HG02571 (cell line): ENCODE data around the gene KCNIP4.

Experiments
- ATAC-seq: cut with Tn5 transposase; IDR thresholded peaks from one replicate; pipeline ENCODE4 v1.9.1; 2021; ENCODE audit warnings: mild to moderate bottlenecking, moderate library complexity; ENCODE audit not compliant: unreplicated experiment

The KCNIP4 gene

GRCh38 chr4:21856301-21856700 lies 92.3 kb downstream of the KCNIP4 start:
- no peak for ATAC-seq

- no peak for ATAC-seq
Measured at GRCh38 chr4:21849077-21849476, 99.5 kb downstream of the KCNIP4 start.

- ATAC-seq: no peak
Measured at GRCh38 chr4:21848021-21848420, 100.6 kb downstream of the KCNIP4 start.

GRCh38 chr4:21845663-21846062 lies 102.9 kb downstream of the KCNIP4 start:
- ATAC-seq: no peak

GRCh38 chr4:21835712-21836111 lies 112.9 kb downstream of the KCNIP4 start:
- no peak for ATAC-seq

- ATAC-seq: no peak
Measured at GRCh38 chr4:21830272-21830671, 118.3 kb downstream of the KCNIP4 start.

- ATAC-seq: no peak
Measured at GRCh38 chr4:21827575-21827974, 121.0 kb downstream of the KCNIP4 start.

GRCh38 chr4:21826071-21826470 lies 122.5 kb downstream of the KCNIP4 start:
- no peak for ATAC-seq

GRCh38 chr4:21819086-21819485 lies 129.5 kb downstream of the KCNIP4 start:
- ATAC-seq: no peak

GRCh38 chr4:21815651-21816377 lies 132.8 kb downstream of the KCNIP4 start:
- no peak for ATAC-seq

- ATAC-seq: no peak
Measured at GRCh38 chr4:21811565-21811964, 137.0 kb downstream of the KCNIP4 start.

GRCh38 chr4:21806991-21807390 lies 141.6 kb downstream of the KCNIP4 start:
- ATAC-seq: no peak

- ATAC-seq: no peak
Measured at GRCh38 chr4:21802406-21802805, 146.2 kb downstream of the KCNIP4 start.

GRCh38 chr4:21801661-21802385 lies 146.7 kb downstream of the KCNIP4 start:
- ATAC-seq: no peak

- no peak for ATAC-seq
Measured at GRCh38 chr4:21795091-21795490, 153.5 kb downstream of the KCNIP4 start.

- ATAC-seq: no peak
Measured at GRCh38 chr4:21792736-21793135, 155.8 kb downstream of the KCNIP4 start.

GRCh38 chr4:21790438-21791029 lies 158.0 kb downstream of the KCNIP4 start:
- ATAC-seq: no peak

- no peak for ATAC-seq
Measured at GRCh38 chr4:21780148-21780547, 168.4 kb downstream of the KCNIP4 start.

GRCh38 chr4:21778702-21779101 lies 169.9 kb downstream of the KCNIP4 start:
- ATAC-seq: no peak

GRCh38 chr4:21775703-21776102 lies 172.9 kb downstream of the KCNIP4 start:
- ATAC-seq: no peak

- no peak for ATAC-seq
Measured at GRCh38 chr4:21769404-21770147, 179.0 kb downstream of the KCNIP4 start.
